Fibroblast of villous mesenchyme (primary cell): ENCODE measurements around the gene HPSE. TPM values are rescaled to one million over a fixed set of nuclear protein-coding genes. Genes with fewer than 3 reads are reported as not detected.

Experiments
- DNase-seq: peaks from one replicate; pipeline ENCODE4 v3.0.0-alpha.2; 2010; ENCODE audit warnings: low read depth
- H3K4me3 ChIP-seq: 2 replicates; pipeline ENCODE4 v1.5.1; 2011; ENCODE audit warnings: low read depth, mild to moderate bottlenecking, low read length
- total RNA-seq: library from RNA; depleted of rRNA; stranded (reverse); fragments of >200 nt; gene quantifications from 2 replicates; pipeline ENCODE4 v1.2.3, GENCODE V29; 2012
- TF ChIP-seq, protein P1 (sequence below): IDR thresholded peaks from 2 replicates; pipeline ENCODE4 v1.5.1; 2012; ENCODE audit warnings: low read depth, mild to moderate bottlenecking, low read length; ENCODE audit not compliant: insufficient read depth

HPSE gene
- total RNA-seq, 1 donor, result 0.43 TPM

DNA sequence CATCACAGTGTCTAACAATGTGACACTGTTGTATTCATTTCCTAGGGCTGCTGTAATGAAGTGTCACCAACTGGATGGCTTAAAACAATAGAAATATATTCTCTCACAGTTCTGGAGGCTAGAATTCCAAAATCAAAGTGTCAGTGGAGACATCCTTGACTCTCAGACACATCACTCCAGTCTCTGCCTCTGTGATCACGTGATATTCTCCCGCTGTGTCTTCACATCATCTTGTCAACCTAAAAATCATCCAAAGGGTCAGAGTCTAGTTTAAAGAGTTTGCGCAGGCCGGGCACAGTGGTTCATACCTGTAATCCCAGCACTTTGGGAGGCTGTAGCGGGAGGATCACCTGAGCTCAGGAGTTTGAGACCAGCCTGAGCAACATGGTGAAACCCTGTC is 36.6 kb upstream of the HPSE start:
- TF ChIP-seq, protein P1, sequence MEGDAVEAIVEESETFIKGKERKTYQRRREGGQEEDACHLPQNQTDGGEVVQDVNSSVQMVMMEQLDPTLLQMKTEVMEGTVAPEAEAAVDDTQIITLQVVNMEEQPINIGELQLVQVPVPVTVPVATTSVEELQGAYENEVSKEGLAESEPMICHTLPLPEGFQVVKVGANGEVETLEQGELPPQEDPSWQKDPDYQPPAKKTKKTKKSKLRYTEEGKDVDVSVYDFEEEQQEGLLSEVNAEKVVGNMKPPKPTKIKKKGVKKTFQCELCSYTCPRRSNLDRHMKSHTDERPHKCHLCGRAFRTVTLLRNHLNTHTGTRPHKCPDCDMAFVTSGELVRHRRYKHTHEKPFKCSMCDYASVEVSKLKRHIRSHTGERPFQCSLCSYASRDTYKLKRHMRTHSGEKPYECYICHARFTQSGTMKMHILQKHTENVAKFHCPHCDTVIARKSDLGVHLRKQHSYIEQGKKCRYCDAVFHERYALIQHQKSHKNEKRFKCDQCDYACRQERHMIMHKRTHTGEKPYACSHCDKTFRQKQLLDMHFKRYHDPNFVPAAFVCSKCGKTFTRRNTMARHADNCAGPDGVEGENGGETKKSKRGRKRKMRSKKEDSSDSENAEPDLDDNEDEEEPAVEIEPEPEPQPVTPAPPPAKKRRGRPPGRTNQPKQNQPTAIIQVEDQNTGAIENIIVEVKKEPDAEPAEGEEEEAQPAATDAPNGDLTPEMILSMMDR, result no peak
- H3K4me3 ChIP-seq, result no peak overlapping the region
- no peak for DNase-seq

DNA sequence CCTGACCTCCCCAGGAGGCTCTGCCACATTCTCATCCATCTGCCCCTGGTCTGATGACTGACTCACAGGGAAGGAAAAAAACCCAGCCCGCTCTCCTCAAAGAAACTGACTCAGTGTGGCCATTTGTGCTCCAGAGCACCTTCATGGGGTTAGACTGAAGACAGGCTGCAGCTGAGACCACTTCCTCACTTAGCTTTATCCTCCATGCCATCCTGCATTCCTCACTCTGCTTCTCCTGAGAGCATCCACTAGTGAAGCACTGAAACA is 35.9 kb upstream of the HPSE start:
- DNase-seq, result no peak
- no peak overlapping the region for H3K4me3 ChIP-seq
- TF ChIP-seq, protein P1, result no peak

DNA sequence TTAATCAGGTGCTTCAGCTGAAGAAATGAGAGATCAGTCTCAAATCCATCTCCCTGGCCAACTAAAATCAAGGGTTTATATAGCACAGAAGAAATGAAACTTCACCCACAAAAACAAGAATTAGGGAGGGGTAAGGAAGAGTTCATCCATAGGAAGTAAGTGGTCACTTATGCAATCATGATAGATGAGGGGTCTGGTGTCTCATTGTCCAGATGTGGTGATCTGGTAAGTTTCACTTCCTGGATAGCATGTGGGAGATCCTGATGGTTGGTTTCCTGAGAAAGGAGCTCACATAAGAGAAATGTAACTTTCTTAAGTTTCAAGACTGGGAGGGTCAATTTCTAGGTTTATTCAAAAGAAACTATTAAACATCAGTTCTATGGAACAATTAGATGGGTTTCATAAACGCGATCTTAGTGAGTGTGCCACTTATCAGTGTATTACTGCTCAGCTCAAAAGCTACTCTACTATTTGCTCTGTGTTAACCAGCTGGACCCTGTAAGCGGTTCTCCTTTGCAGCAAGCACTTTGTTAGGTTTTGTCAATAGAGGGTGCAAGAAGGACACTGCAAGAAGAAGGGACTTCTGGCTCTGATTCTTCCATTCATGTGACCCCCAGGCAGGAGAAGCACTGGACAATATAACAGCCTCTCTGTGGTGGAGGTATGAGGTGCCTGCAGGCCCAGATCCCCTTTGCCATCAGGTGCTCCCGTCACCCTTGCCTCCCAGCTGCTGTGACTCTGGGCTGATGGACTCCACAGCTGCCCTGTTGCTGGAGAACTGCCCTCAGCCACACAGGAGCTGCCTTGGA is 35.4 kb upstream of the HPSE start:
- H3K4me3 ChIP-seq, result no peak overlapping the region
- TF ChIP-seq, protein P1, result no peak
- peak; percentile 47 for DNase-seq

DNA sequence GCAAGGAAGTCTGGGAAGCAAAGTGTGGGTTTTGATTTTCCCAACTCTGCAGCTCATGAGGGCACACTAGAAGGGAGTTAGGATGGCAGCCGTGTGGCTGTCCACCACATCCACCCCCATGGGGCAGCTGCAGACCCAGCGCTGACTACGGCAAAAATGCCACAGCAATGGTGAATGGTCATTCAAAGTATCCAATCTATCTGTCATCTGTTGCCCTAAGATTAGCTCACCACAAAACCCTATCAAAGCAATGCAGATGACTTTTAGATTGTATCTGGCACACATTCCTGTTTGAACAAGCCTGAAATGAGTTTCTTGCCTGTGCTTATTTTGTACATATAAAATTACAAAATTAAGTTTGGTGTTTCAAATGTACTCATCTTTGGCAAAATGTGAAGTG is 29.7 kb upstream of the HPSE start:
- DNase-seq, result no peak
- TF ChIP-seq, protein P1, result no peak
- no peak overlapping the region for H3K4me3 ChIP-seq

DNA sequence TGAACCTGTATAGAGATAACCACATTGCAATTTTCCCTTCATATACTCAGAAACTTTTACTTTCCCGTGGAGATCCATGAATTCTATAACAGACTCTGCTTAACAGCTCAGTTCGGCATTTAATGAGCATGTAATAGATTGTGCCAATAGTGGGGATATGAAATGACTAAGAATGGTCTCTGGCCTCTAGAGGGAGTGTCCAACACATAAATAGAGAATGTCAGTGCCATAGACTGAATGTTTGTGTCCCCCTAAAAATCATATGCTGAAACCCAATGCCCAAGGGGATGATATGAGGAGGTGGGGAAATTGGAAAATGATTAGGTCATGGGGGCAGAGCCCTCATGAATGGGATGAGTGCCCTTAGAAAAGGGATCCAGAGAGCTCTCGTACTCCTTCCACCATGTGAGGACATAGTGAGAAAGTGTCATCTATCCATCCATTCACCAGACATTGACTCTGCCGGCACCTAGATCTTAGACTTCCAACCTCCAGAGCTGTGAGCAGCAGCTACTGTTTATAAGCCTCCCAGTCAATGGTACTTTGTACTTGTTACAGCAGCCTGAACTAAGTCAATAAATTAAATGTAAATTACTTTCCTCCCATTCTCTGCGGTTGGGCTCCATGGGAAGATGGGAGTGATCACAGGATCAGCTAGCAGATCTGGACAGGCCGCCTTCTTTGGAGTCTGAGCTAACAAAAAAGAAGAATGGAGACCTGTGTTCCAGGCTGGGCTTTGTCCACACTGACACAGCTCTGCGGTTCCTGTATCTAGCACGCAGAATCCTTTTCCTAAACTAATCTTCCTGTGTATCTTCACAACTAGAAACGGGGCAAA is 28.1 kb upstream of the HPSE start:
- no peak overlapping the region for H3K4me3 ChIP-seq
- peak; percentile 43 for DNase-seq
- TF ChIP-seq, protein P1, result peak; percentile 58

DNA sequence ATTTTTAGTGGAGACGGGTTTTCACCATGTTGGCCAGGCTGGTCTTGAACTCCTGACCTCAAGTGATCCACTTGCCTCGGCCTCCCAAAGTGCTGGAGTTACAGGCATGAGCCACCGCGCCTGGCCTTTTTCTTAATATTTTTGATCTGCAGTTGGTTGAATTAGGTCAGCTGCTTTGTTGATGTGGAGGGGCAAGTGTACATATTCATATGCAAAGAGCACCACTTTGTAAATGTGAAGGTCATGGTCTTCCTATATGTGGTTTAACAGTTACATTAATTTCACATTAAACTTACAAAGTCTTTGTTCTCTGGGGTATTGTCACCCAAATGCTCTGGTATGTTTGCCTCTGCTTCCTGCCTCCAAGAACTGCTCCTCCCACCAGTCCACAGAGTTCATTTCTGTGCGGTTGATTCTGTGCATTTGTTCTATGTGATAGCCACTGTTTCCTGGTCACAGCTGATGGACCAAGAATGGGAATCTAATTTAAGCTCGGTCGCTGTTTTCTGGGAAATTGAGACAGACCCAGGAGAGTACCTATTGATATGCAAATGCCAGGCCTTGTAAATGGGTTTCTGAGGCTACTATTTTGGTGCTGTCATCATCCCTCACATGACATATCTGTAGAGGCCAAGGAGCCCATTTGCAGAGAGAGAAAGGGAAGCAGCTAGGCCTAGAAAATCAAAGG is 26.9 kb upstream of the HPSE start:
- H3K4me3 ChIP-seq, result no peak overlapping the region
- no peak for DNase-seq
- TF ChIP-seq, protein P1, result no peak
